ENCODE data around the gene UCP3.
A peak's percentile ranks its signal among the peaks of the same experiment; 100 is the strongest.

Gene UCP3

DNA sequence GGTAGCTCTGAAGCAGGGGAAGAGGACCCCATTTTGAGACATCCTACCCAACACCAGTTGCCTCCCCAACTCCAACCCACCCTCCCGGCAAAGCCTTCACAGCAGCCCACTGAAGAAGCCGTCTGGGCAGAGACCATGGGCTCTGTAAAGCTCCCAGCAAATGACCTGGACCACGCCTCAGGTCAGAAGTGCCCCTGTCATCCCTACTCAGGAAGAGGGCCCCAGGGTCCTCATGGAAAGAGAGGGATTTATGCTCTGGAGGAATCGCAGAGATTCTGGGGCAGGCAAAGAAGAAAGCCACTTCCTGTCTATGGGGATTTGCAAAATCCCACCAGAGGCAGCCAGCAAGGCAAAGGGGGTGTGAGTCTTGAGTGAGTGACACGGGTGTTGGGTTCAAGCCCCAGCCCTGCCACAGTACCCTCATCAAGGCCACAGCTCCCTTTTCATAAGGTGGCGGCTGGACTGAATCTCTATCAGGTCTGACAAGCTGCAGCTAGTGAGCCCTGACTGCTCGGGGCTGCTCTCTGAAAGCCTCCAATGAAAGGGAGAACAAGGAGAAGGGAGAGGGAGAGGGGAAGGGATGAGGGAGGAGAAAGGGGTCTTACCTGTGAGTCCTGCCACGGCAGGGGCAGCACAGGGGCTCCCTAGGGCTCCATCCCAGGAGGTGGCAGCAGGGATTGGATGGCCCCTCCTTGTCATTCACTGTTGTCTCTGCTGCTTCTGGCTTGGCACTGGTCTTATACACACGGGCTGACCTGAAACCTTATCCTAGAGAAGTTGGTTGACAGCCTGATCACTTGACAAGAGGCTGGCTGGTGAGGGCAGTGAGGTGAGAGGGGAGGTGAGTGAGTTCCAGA lies at the start of gene UCP3:
Gene UCP3, minus strand, starts transcription at position 713 of the 857 bp plus-strand sequence. CDS start 2,043 bp downstream, outside the sequence.
- no peak for DNase-seq

GRCh38 chr11:74057249-74058151 lies 48.6 kb upstream of the UCP3 start:
- DNase-seq, result no peak

GRCh38 chr11:74055938-74056337 lies 47.1 kb upstream of the UCP3 start:
- DNase-seq, result no peak

- no peak for DNase-seq
Observed at GRCh38 chr11:74050465-74050864, 41.6 kb upstream of the UCP3 start.

- no peak for DNase-seq
Observed at GRCh38 chr11:74048993-74049392, 40.1 kb upstream of the UCP3 start.

- DNase-seq, result no peak
Observed at GRCh38 chr11:74044538-74044937, 35.7 kb upstream of the UCP3 start.

DNA sequence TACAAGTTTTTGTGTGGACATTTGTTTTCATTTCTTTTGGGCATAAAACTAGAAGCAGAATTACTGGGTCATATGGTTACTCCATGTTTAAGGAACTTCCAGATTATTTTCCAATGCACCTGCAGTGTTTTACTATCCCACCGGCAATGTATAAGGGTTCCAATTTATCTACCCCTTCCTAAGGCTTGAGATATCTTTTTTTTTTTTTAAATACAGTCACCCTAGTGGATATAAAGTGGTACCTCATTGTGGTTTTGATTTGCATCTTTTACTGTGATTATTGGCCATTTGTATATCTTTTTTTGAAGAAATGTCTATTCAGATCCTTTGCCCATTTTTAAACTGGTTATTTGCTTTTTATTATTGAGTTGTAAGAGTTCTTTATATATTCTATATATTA lies 34.6 kb upstream of the UCP3 start:
- DNase-seq, result no peak

- no peak for DNase-seq
Observed at GRCh38 chr11:74037309-74037708, 28.4 kb upstream of the UCP3 start.

GRCh38 chr11:74035264-74035663 lies 26.4 kb upstream of the UCP3 start:
- DNase-seq, result no peak

DNA sequence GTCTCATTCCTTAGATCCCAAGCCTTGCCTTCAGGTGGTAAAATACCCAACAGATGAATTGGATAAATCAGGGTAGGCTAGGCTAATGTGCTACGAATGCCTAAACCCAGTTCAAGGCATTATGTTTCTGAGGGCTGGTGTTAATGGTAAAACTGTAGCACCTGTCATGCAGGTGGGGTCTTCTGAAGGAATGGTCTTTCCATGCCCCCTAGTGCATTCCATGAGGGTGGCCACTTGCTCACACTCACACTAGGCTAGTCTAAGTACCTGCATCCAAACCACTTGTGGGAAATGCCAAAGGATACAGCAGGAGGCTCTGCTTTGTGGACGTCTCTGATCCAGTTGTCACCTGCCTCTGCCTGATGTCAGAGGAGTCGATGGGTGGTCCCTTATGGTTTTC lies 24.2 kb upstream of the UCP3 start:
- no peak for DNase-seq

- DNase-seq, result no peak
Observed at GRCh38 chr11:74030723-74031676, 22.1 kb upstream of the UCP3 start.

- DNase-seq, result peak; percentile 13
Observed at GRCh38 chr11:74025467-74026166, 16.7 kb upstream of the UCP3 start.

DNA sequence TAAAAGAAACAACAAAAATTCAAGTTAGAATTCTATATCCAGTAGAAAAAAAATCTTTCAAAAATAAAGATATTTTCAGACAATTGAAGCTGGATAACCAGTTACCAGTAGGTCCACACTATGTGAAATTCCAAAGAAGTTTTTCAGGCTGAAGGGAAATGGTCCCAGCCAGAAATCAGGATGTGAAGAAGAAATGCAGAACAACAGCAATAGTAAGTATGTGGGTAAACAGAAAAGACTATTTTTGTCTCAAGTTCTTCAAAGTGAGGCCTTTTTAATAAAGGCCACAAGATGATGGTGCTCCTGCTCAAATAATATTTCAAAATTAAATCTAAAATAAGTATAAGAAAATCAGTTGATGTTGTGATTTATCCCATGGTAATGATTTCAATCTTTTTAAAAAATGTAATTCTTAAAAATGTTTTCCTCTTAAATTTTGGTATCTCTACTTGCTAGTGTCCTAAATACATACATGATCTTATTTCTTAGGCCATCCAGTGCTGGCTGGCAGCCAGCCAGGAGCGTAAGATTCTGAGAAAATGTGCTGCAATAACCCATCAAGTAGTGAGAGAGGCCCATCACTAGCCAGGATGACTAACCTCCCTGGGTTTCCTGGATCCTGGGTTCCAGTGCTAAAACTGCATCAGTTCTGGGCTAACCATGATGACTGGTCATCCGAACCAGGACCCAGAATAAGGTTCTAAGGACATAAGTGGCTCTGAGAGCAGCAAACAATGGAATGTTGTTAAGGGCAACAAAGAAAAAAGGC lies 15.6 kb upstream of the UCP3 start:
- DNase-seq, result no peak

DNA sequence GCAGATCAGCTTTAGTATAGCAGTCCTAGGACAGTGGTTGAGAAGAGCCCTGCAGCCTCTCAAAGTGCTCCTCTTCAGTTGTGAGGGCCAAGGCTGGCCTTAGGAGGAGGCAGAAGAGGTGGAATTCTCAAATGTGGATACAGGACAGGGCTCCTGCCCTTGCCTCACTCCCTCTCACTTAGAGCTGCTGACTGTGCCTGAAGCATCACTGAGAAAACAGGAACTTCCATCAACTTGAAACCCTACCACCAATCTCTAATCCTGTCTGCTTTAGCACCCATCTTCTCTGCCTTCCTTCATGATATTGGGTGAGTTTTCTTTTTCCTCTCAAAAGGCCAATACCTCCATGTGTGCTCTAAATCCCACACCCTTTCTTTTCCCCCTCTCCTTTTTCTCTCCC lies 14.4 kb upstream of the UCP3 start:
- no peak for DNase-seq

DNA sequence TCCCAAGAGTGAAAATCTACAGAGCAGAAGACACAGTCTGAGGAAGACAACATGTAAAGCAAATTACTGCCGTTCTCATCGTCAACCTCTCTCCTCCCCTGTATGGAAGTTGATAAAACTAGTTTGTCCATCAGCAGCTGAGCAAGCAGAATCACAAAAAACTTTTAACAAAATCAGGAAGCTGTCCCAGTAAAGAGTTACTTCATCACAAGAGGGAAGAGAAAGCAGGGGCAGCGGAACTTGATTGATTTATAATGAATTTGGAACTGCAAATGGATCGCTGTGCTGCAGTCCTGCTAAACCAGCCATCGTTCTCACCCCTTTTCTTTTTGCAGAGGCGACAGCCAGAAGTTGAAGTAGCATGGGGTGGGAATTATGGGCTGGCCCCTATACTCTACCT lies 13.7 kb upstream of the UCP3 start:
- DNase-seq, result no peak

DNA sequence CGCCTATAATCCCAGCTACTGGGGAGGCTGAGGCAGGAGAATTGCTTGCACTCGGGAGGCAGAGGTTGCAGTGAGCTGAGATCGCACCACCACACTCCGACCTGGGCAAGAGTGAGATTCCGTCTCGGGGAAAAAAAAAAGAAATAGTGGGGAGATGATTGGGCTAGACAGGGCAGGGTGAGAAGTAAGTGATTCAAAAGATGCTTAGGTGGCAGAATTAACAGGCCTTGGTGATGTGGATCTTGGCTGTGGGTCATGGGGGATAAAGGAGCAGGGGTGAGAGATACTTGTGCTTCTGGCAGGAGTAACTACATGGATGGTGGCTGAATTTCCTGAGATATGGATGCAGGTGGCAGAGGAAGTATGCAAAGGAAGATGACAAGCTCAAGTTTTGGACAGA lies 13.1 kb upstream of the UCP3 start:
- no peak for DNase-seq

GRCh38 chr11:74020539-74020938 lies 11.7 kb upstream of the UCP3 start:
- DNase-seq, result no peak

GRCh38 chr11:74019860-74020259 lies 11.0 kb upstream of the UCP3 start:
- DNase-seq, result no peak

- DNase-seq, result no peak
Observed at GRCh38 chr11:74019104-74019738, 10.3 kb upstream of the UCP3 start.

DNA sequence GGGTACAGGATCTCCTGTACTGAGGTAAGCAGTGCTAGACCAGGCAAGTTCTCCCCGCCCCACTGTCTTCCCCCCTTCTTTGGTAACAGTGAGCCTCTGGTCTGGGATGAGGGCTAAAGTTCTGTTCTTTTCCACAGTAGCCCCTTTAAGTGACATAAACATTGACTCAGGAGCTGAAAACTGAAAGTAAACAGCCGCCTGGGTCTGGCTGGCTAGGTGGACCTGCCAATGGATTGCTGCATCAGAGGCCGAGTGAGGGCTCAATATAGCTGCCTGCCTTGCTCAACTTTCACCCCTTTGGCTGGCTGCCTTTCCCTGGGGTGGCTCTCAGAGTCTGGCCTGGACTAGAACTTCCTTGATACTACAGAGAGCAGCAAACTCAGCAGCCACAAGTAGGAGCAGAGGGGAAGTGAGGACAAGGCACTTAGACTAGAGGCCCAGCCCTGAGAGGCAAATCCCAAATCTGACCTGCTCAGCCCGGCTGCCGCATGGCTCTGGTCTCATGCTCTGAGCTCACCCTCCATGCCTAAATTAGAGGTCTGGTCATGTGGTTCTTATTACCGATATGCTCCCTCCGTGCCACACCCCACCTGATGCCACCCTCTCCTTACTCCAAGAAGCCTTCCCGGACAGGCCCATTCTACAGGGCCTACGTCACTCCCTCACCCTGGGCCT lies 9.6 kb upstream of the UCP3 start:
- no peak for DNase-seq
